ENCODE measurements around the gene DPP6. TPM values are rescaled to one million over a fixed set of nuclear protein-coding genes. Genes with fewer than 3 reads are reported as not detected.

The DPP6 gene
- total RNA-seq, 4 donors from 2014 or later = 0.38 TPM; not detected in 2

DNA sequence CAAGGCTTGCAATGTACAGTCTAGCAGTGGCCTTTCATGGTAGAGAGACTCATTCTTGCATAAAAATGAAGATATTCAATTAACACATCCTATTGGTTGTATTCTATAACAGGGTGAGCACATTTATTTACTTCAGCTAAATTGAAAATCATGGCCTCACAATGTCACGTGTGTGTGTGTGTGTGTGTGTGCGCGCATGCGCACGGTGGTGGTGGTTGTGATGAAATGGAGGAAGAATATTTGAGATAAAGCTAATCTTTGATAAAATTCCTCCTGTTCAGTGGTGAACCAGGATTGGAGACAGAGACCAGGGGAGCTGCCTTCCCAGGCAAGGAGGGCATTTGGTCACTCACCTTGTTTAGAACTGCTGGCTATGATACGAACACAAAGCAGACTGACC is 199.8 kb downstream of the DPP6 start:
- Histone ChIP-seq H3K4me3 (no peak overlapping the region), H3K4me1 (no peaks in the 10 kb centered on the region), H3K27me3 (no peaks in the 10 kb centered on the region), H3K9me3 (peaks cover 0 to 6% (median 0%) of the 10 kb centered on the region in 3 donors), H3K36me3 (no peaks in the 10 kb centered on the region), H3K27ac (no peak overlapping the region)
- TF ChIP-seq, protein P1, sequence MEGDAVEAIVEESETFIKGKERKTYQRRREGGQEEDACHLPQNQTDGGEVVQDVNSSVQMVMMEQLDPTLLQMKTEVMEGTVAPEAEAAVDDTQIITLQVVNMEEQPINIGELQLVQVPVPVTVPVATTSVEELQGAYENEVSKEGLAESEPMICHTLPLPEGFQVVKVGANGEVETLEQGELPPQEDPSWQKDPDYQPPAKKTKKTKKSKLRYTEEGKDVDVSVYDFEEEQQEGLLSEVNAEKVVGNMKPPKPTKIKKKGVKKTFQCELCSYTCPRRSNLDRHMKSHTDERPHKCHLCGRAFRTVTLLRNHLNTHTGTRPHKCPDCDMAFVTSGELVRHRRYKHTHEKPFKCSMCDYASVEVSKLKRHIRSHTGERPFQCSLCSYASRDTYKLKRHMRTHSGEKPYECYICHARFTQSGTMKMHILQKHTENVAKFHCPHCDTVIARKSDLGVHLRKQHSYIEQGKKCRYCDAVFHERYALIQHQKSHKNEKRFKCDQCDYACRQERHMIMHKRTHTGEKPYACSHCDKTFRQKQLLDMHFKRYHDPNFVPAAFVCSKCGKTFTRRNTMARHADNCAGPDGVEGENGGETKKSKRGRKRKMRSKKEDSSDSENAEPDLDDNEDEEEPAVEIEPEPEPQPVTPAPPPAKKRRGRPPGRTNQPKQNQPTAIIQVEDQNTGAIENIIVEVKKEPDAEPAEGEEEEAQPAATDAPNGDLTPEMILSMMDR (IDR thresholded peaks at IDR 0.05) = no peak
- TF ChIP-seq POLR2A (IDR thresholded peaks at IDR 0.05) = no peak
- intact Hi-C loops (cut with DNase I) = no loop called here
- no peak for DNase-seq
- 91 to 92% methylated on average over 6 of the region's 6 CpGs for WGBS, 2 donors

DNA sequence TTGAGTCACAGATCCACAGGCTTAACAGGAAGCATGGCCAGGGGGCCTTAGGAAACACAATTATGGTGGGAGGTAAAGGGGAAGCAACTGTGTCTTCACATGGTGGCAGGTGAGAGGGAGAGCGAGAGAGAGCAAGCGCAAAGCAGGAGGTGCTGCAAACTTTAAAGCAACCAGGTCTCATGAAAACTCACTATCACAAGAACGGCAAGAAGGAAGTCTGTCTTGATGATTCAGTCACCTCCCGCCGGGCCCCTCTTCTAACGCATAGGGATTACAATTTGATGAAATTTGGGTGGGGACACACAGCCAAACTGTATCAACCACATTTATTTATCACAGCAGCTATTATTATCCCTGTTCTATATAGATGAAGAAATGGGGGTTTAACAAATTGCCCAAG is 201.6 kb downstream of the DPP6 start:
- DNase-seq = no peak
- no peaks in the 10 kb centered on the region for H3K27me3 ChIP-seq
- peaks cover 0 to 6% (median 0%) of the 10 kb centered on the region in 3 donors for H3K9me3 ChIP-seq
- intact Hi-C loops (cut with DNase I) = no loop called here
- no peak overlapping the region for H3K27ac ChIP-seq
- TF ChIP-seq, protein P1 (IDR thresholded peaks at IDR 0.05) = no peak
- no peak for TF ChIP-seq POLR2A (IDR thresholded peaks at IDR 0.05)
- WGBS, 2 donors = 54 to 69% methylated on average over 6 of the region's 6 CpGs
- no peaks in the 10 kb centered on the region for H3K36me3 ChIP-seq
- H3K4me1 ChIP-seq = no peaks in the 10 kb centered on the region
- H3K4me3 ChIP-seq = no peak overlapping the region

- Histone ChIP-seq H3K27me3 (no peaks in the 10 kb centered on the region), H3K4me3 (no peak overlapping the region), H3K9me3 (peaks cover 0 to under 1% (median 0%) of the 10 kb centered on the region in 3 donors), H3K27ac (no peak overlapping the region), H3K4me1 (no peaks in the 10 kb centered on the region), H3K36me3 (no peaks in the 10 kb centered on the region)
- TF ChIP-seq, protein P1 (IDR thresholded peaks at IDR 0.05) = no peak
- TF ChIP-seq POLR2A (IDR thresholded peaks at IDR 0.05) = no peak
- intact Hi-C loops (cut with DNase I) = no loop called here
- no peak for DNase-seq
- 21 to 31% methylated on average over 7 of the region's 7 CpGs for WGBS, 2 donors
Observed at GRCh38 chr7:154255324-154255723, 203.1 kb downstream of the DPP6 start.

- intact Hi-C loops (cut with DNase I) = no loop called here
- TF ChIP-seq, protein P1 (IDR thresholded peaks at IDR 0.05) = no peak
- no peak for TF ChIP-seq POLR2A (IDR thresholded peaks at IDR 0.05)
- peaks cover 0 to 5% (median 0%) of the 10 kb centered on the region in 3 donors for H3K9me3 ChIP-seq
- no peak for DNase-seq
- H3K4me3 ChIP-seq = no peak overlapping the region
- H3K27me3 ChIP-seq = no peaks in the 10 kb centered on the region
- H3K36me3 ChIP-seq = no peaks in the 10 kb centered on the region
- 67 to 77% methylated on average over 8 of the region's 8 CpGs for WGBS, 2 donors
- no peaks in the 10 kb centered on the region for H3K4me1 ChIP-seq
- H3K27ac ChIP-seq = no peak overlapping the region
Observed at GRCh38 chr7:154256150-154256549, 204.0 kb downstream of the DPP6 start.

- Histone ChIP-seq H3K36me3 (no peaks in the 10 kb centered on the region), H3K4me1 (no peaks in the 10 kb centered on the region), H3K4me3 (no peak overlapping the region), H3K27ac (no peak overlapping the region), H3K9me3 (peaks cover 0 to 6% (median 0%) of the 10 kb centered on the region in 3 donors), H3K27me3 (no peaks in the 10 kb centered on the region)
- DNase-seq = no peak
- 52 to 65% methylated on average over 3 of the region's 3 CpGs for whole genome bisulfite sequencing, 2 donors
- intact Hi-C loops (cut with DNase I) = no loop called here
- TF ChIP-seq, protein P1 (IDR thresholded peaks at IDR 0.05) = no peak
- TF ChIP-seq POLR2A (IDR thresholded peaks at IDR 0.05) = no peak
Observed at GRCh38 chr7:154259396-154259795, 207.2 kb downstream of the DPP6 start.
